ENCODE data around the gene FAM177B.

- TF ChIP-seq POLR2A (IDR thresholded peaks at IDR 0.05) (no peak), CTCF (IDR thresholded peaks at IDR 0.05) (no peak)
Measured at GRCh38 chr1:222791006-222791710, 54.2 kb downstream of the FAM177B start.

All from sigmoid colon (tissue), 3 donors.